ENCODE data around the gene NEK3. TPM values are rescaled to one million over a fixed set of nuclear protein-coding genes. Genes with fewer than 3 reads are reported as not detected.
"Not testable (repeated sequence)": the region's sequence is repeated elsewhere in the genome, so short reads cannot be mapped to it uniquely, and the experiment has no call there.

NEK3 gene
- total RNA-seq, 1 donor from 2014 or later = 38.4 TPM

- Histone ChIP-seq H2AFZ (replicated peaks) (no peak overlapping the region), H4K20me1 (ENCODE audit: low read depth) (peaks cover 4% of the 10 kb centered on the region), H3K9ac (no peak overlapping the region), H3F3A (ENCODE audit: low read depth) (peaks cover 25% of the 10 kb centered on the region), H3K27me3 (peaks cover 9% of the 10 kb centered on the region), H3K4me1 (peaks cover 22% of the 10 kb centered on the region), H3K4me2 (no peak overlapping the region), H3K27ac (no peak overlapping the region), H3K79me2 (ENCODE audit: low read depth) (no peaks in the 10 kb centered on the region), H3K9me3 (ENCODE audit: low read depth) (no peaks in the 10 kb centered on the region), H3K36me3 (peaks cover 4% of the 10 kb centered on the region), H3K4me3 (no peak overlapping the region)
- peaks cover 10% of the 10 kb centered on the region for H3K36me3 Mint-ChIP-seq
- no peak for DNase-seq (ENCODE audit: low spot score)
- H3K27me3 Mint-ChIP-seq (ENCODE audit: insufficient read depth, low read depth) = no peaks in the 10 kb centered on the region
- H3K9me3 Mint-ChIP-seq = no peaks in the 10 kb centered on the region
- TF ChIP-seq EZH2phosphoT487 (IDR thresholded peaks at IDR 0.05) = no peak
- TF ChIP-seq CTCF (IDR thresholded peaks at IDR 0.05) = no peak
- peaks cover 25% of the 10 kb centered on the region for H3K4me1 Mint-ChIP-seq
- H3K4me3 Mint-ChIP-seq = no peak overlapping the region
- no peak overlapping the region for H3K27ac Mint-ChIP-seq
Observed at GRCh38 chr13:52165411-52165810, 6.0 kb upstream of the NEK3 start.

- peaks cover under 1% of the 10 kb centered on the region for H3K27me3 Mint-ChIP-seq (ENCODE audit: insufficient read depth, low read depth)
- peaks cover 14% of the 10 kb centered on the region for H3K27me3 ChIP-seq
- H3K27ac ChIP-seq = no peak overlapping the region
- H4K20me1 ChIP-seq (ENCODE audit: low read depth) = peaks cover 4% of the 10 kb centered on the region
- H3K79me2 ChIP-seq (ENCODE audit: low read depth) = no peaks in the 10 kb centered on the region
- H3K4me1 ChIP-seq = peaks cover 22% of the 10 kb centered on the region
- TF ChIP-seq CTCF (IDR thresholded peaks at IDR 0.05) (no peak), EZH2phosphoT487 (IDR thresholded peaks at IDR 0.05) (no peak), EZH2 (IDR thresholded peaks at IDR 0.05) (no peak)
- H3K4me1 Mint-ChIP-seq = peaks cover 25% of the 10 kb centered on the region
- no peak overlapping the region for H3K27ac Mint-ChIP-seq
- no peak overlapping the region for H3K4me3 Mint-ChIP-seq
- no peak overlapping the region for H3K4me2 ChIP-seq
- DNase-seq (ENCODE audit: low spot score) = no peak
- no peaks in the 10 kb centered on the region for H3K9me3 Mint-ChIP-seq
- H2AFZ ChIP-seq (replicated peaks) = no peak overlapping the region
- H3K36me3 Mint-ChIP-seq = peaks cover 10% of the 10 kb centered on the region
- peaks cover 4% of the 10 kb centered on the region for H3K36me3 ChIP-seq
- peaks cover 25% of the 10 kb centered on the region for H3F3A ChIP-seq (ENCODE audit: low read depth)
- H3K9ac ChIP-seq = no peak overlapping the region
- H3K4me3 ChIP-seq = no peak overlapping the region
- H3K9me3 ChIP-seq (ENCODE audit: low read depth) = no peaks in the 10 kb centered on the region
Observed at GRCh38 chr13:52164989-52165388, 5.6 kb upstream of the NEK3 start.

- H3K4me2 ChIP-seq; H3K4me3 Mint-ChIP-seq; H3K9me3 Mint-ChIP-seq; H3K79me2 ChIP-seq (ENCODE audit: low read depth); H3K9ac ChIP-seq; DNase-seq (ENCODE audit: low spot score); H3K36me3 ChIP-seq; H3K9me3 ChIP-seq (ENCODE audit: low read depth); H2AFZ ChIP-seq (replicated peaks); H4K20me1 ChIP-seq (ENCODE audit: low read depth); H3K27ac ChIP-seq; H3K27me3 Mint-ChIP-seq (ENCODE audit: insufficient read depth, low read depth); H3K4me3 ChIP-seq; H3K27ac Mint-ChIP-seq: not testable (repeated sequence)
- peaks cover 19% of the 10 kb centered on the region for H3K27me3 ChIP-seq
- H3F3A ChIP-seq (ENCODE audit: low read depth) = peaks cover 25% of the 10 kb centered on the region
- peaks cover 30% of the 10 kb centered on the region for H3K4me1 Mint-ChIP-seq
- peaks cover 10% of the 10 kb centered on the region for H3K36me3 Mint-ChIP-seq
- H3K4me1 ChIP-seq = peaks cover 22% of the 10 kb centered on the region
Observed at GRCh38 chr13:52163878-52164277, 4.5 kb upstream of the NEK3 start.

GRCh38 chr13:52162279-52163101 is 3.1 kb upstream of the NEK3 start:
- Histone ChIP-seq H3K27ac (no peak overlapping the region), H3K9me3 (ENCODE audit: low read depth) (no peaks in the 10 kb centered on the region), H3K9ac (no peak overlapping the region), H3F3A (ENCODE audit: low read depth) (peaks cover 25% of the 10 kb centered on the region), H3K4me3 (no peak overlapping the region), H3K36me3 (no peaks in the 10 kb centered on the region), H2AFZ (replicated peaks) (no peak overlapping the region), H3K4me2 (peak overlapping the region; percentile 67), H4K20me1 (ENCODE audit: low read depth) (peaks cover 4% of the 10 kb centered on the region), H3K27me3 (peaks cover 26% of the 10 kb centered on the region), H3K4me1 (peaks cover 22% of the 10 kb centered on the region), H3K79me2 (ENCODE audit: low read depth) (no peaks in the 10 kb centered on the region)
- H3K27ac Mint-ChIP-seq = peak overlapping the region; percentile 24
- H3K9me3 Mint-ChIP-seq = no peaks in the 10 kb centered on the region
- H3K4me3 Mint-ChIP-seq = no peak overlapping the region
- peaks cover 7% of the 10 kb centered on the region for H3K27me3 Mint-ChIP-seq (ENCODE audit: insufficient read depth, low read depth)
- TF ChIP-seq EZH2phosphoT487 (IDR thresholded peaks at IDR 0.05) (peak; percentile 56), EZH2 (IDR thresholded peaks at IDR 0.05) (no peak)
- H3K36me3 Mint-ChIP-seq = peaks cover 8% of the 10 kb centered on the region
- H3K4me1 Mint-ChIP-seq = peaks cover 41% of the 10 kb centered on the region
- peak; percentile 31 for DNase-seq (ENCODE audit: low spot score)

Data from neural progenitor cell (in vitro differentiated cells).